Endothelial cell of umbilical vein (primary cell): ENCODE data around the gene CCSER1. TPM values are rescaled to one million over a fixed set of nuclear protein-coding genes. Genes with fewer than 3 reads are reported as not detected.

Experiments used
- BruUV-seq: library from RNA; stranded (reverse); fragments of 400-500 nt; replicated peaks from 2 replicates; lab custom pipeline; 2021; lab: Mats Ljungman, UMichigan
- CTCF ChIA-PET: fragments of 300-600, 350-600 bp; sonication (Branson Sonifier 250); formaldehyde crosslinking; loops from one replicate; lab custom pipeline; 2021; ENCODE audit warnings: antibody characterized with exemption, inconsistent platforms; lab: Charles Lee
- POLR2A ChIA-PET: fragments of 300-600, 350-600 bp; sonication (Branson Sonifier 250); formaldehyde crosslinking; loops from one replicate; lab custom pipeline; 2021; ENCODE audit warnings: antibody characterized with exemption, inconsistent platforms; lab: Charles Lee
- DNase-seq: peaks from one replicate; pipeline ENCODE4 v3.0.0-alpha.2; 2011; ENCODE audit warnings: low read depth, low spot score
- FAIRE-seq: peaks from 2 replicates; lab custom pipeline; 2011; peaks lifted over from hg19 to GRCh38; lab: Jason Lieb, UNC
- H2AFZ ChIP-seq: 2 replicates; pipeline ENCODE4 v1.6.0; 2012; ENCODE audit warnings: low read depth, low read length, control low read depth, inconsistent platforms
- H3K27ac ChIP-seq: 2 replicates; pipeline ENCODE4 v1.5.1; 2011; ENCODE audit warnings: low read depth, mild to moderate bottlenecking, control low read depth, low read length, moderate library complexity; ENCODE audit not compliant: insufficient read depth
- H3K27me3 ChIP-seq, 2 experiments: 2 replicates each; pipeline versions ENCODE4 v1.6.0 to v1.6.1; 2011; ENCODE audit warnings: low read length in 2 of 2, mixed read lengths in 1 of 2; ENCODE audit not compliant: control insufficient read depth in 2 of 2, insufficient read depth in 2 of 2
- H3K36me3 ChIP-seq, 2 experiments: 2 replicates in 1 of 2; 3 replicates in 1 of 2; pipeline ENCODE4 v1.5.1; 2011; ENCODE audit warnings: low read length in 2 of 2, mild to moderate bottlenecking in 1 of 2, moderate library complexity in 1 of 2; ENCODE audit not compliant: control insufficient read depth in 2 of 2, insufficient read depth in 2 of 2; ENCODE audit errors: extremely low read depth in 1 of 2
- H3K4me1 ChIP-seq: 3 replicates; pipeline ENCODE4 v1.5.1; 2011; ENCODE audit warnings: mild to moderate bottlenecking, low read length; ENCODE audit not compliant: control insufficient read depth, insufficient read depth; ENCODE audit errors: extremely low read depth
- H3K4me2 ChIP-seq: 2 replicates; pipeline ENCODE4 v1.6.1; 2011; ENCODE audit warnings: low read length, control low read depth, mixed read lengths; ENCODE audit not compliant: insufficient read depth
- H3K4me3 ChIP-seq, 3 experiments: fragments of 200-600 bp in 1 of 3; sonication (generic), shearing (Covaris generic) in 1 of 3; replicated peaks in 1 of 3; 2 replicates each; pipeline ENCODE4 v1.5.1; 2011 to 2016; ENCODE audit warnings: control low read depth in 3 of 3, low read length in 3 of 3, mild to moderate bottlenecking in 2 of 3, inconsistent platforms in 1 of 3, low read depth in 1 of 3, moderate library complexity in 1 of 3; ENCODE audit not compliant: insufficient read depth in 1 of 3
- H3K79me2 ChIP-seq: 2 replicates; pipeline ENCODE4 v1.6.0; 2012; ENCODE audit warnings: low read length, inconsistent platforms; ENCODE audit not compliant: control insufficient read depth, insufficient read depth
- H3K9ac ChIP-seq: replicated peaks from 2 replicates; pipeline ENCODE3; 2011; ENCODE audit warnings: low read length, control low read depth; ENCODE audit not compliant: insufficient read depth; ENCODE audit errors: extremely low read depth
- H3K9me1 ChIP-seq: replicated peaks from 3 replicates; pipeline ENCODE4 v1.6.0; 2011; ENCODE audit warnings: mild to moderate bottlenecking, low read length; ENCODE audit not compliant: control insufficient read depth, insufficient read depth; ENCODE audit errors: extremely low read depth
- H3K9me3 ChIP-seq: replicated peaks from 2 replicates; pipeline ENCODE4 v1.5.1; 2012; ENCODE audit warnings: low read length, inconsistent platforms; ENCODE audit not compliant: control insufficient read depth, insufficient read depth
- H4K20me1 ChIP-seq: replicated peaks from 2 replicates; pipeline ENCODE3; 2011; ENCODE audit warnings: mild to moderate bottlenecking, low read length; ENCODE audit not compliant: control insufficient read depth, insufficient read depth; ENCODE audit errors: extremely low read depth
- CTCF ChIP-seq, 2 donors: IDR thresholded peaks; 1 replicate in 1 of 2; 2 replicates in 1 of 2; pipeline ENCODE4 v1.5.1; 2011; ENCODE audit warnings: low read length in 2 of 2, mild to moderate bottlenecking in 2 of 2, moderate library complexity in 2 of 2, control low read depth in 1 of 2, inconsistent platforms in 1 of 2, low read depth in 1 of 2; ENCODE audit not compliant: insufficient read depth in 1 of 2; ENCODE audit errors: extremely low read depth in 1 of 2
- EZH2 ChIP-seq: IDR thresholded peaks from 2 replicates; pipeline ENCODE4 v1.6.1; 2012; ENCODE audit warnings: borderline replicate concordance, low read depth, mild to moderate bottlenecking, moderate library complexity, low read length, inconsistent platforms; ENCODE audit not compliant: severe bottlenecking
- FOS ChIP-seq: IDR thresholded peaks from 2 replicates; pipeline ENCODE4 v1.6.1; 2011; ENCODE audit warnings: mild to moderate bottlenecking, low read length, moderate library complexity, borderline replicate concordance; ENCODE audit not compliant: insufficient read depth
- GATA2 ChIP-seq: IDR thresholded peaks from 2 replicates; pipeline ENCODE4 v1.7.0; 2011; ENCODE audit warnings: low read depth, mild to moderate bottlenecking, moderate library complexity, mixed read lengths, low read length; ENCODE audit not compliant: insufficient read length, insufficient read depth
- JUN ChIP-seq: IDR thresholded peaks from 2 replicates; pipeline ENCODE4 v1.6.1; 2011; ENCODE audit warnings: borderline replicate concordance, low read depth; ENCODE audit not compliant: insufficient read length, insufficient read depth
- MYC ChIP-seq: IDR thresholded peaks from one replicate; pipeline ENCODE4 v1.6.1; 2011; ENCODE audit warnings: mild to moderate bottlenecking, low read depth, low read length
- POLR2A ChIP-seq: IDR thresholded peaks from 2 replicates; pipeline ENCODE4 v1.6.1; 2012; ENCODE audit warnings: low read depth, mild to moderate bottlenecking, control low read depth, low read length
- POLR2AphosphoS5 ChIP-seq: IDR thresholded peaks from 2 replicates; pipeline ENCODE4 v1.6.1; 2012; ENCODE audit warnings: low read depth, mild to moderate bottlenecking, control low read depth, low read length, moderate library complexity; ENCODE audit not compliant: insufficient read depth
- dilution Hi-C: fragments of 300-500 bp; cut with MboI; formaldehyde crosslinking; loops from one replicate; pipeline ENCODE4 v1.15.0; 2019; ENCODE audit warnings: low sequenced_read_pairs; ENCODE audit not compliant: extremely low pct_ligation_motif_present
- intact Hi-C: fragments of 100-400 bp; cut with micrococcal nuclease; formaldehyde crosslinking; loops from one replicate; pipeline ENCODE4 v1.10.0; 2022
- polyA plus RNA-seq, 4 experiments: library from polyadenylated mRNA; depleted of rRNA in 3 of 4; stranded (reverse) in 3 of 4; unstranded in 1 of 4; fragments of >200 nt; gene quantifications; 2 replicates each; pipeline versions ENCODE4 v1.2.1 to v1.2.3, GENCODE V29; 2011 to 2012; ENCODE audit warnings: missing spikeins in 1 of 4
- total RNA-seq: library from RNA; stranded (reverse); gene quantifications from 2 replicates; pipeline ENCODE4 v1.2.3, GENCODE V29; 2021
- TF ChIP-seq, protein P1 (sequence below): IDR thresholded peaks from 2 replicates; pipeline ENCODE4 v1.6.1; 2011; ENCODE audit not compliant: insufficient read depth, insufficient read length

Gene CCSER1
- total and polyA plus RNA-seq, 2 donors (not counting 3 experiments of a cell fraction or from before 2014, with no cell fraction given) = 0.11 to 1.8 TPM

- ChIA-PET CTCF (interaction anchor here (1.2 to 1.4 kb wide), 2 partner anchors 16 to 30 kb away, joined by 3 to 6 read pairs; no protein-coding TSS in a partner anchor), POLR2A (no interaction called here)
- Histone ChIP-seq H4K20me1 (no peaks in the 10 kb centered on the region), H3K9me1 (no peaks in the 10 kb centered on the region), H2AFZ (no peak overlapping the region), H3K9me3 (no peaks in the 10 kb centered on the region), H3K27me3 (no peaks in the 10 kb centered on the region), H3K4me2 (peak overlapping the region; percentile 86), H3K4me1 (peaks cover 22% of the 10 kb centered on the region), H3K36me3 (no peaks in the 10 kb centered on the region), H3K79me2 (no peaks in the 10 kb centered on the region), H3K4me3 (peak overlapping the region in 1 of 3 experiments; percentile 21), H3K9ac (peak overlapping the region; percentile 31), H3K27ac (peak overlapping the region; percentile 53)
- FAIRE-seq = peak; percentile 78
- intact Hi-C loops (loop anchor here (1.0 to 2.0 kb wide), 2 partner anchors 79 to 83 kb away; partner anchors contain the start of gene CCSER1), dilution Hi-C loops (no loop called here)
- no TSS peak for BruUV-seq
- TF ChIP-seq JUN (peak; percentile 43), FOS (no peak)
- DNase-seq = peak; percentile 95
Measured at GRCh38 chr4:90209922-90210321, 82.7 kb downstream of the CCSER1 start.

DNA sequence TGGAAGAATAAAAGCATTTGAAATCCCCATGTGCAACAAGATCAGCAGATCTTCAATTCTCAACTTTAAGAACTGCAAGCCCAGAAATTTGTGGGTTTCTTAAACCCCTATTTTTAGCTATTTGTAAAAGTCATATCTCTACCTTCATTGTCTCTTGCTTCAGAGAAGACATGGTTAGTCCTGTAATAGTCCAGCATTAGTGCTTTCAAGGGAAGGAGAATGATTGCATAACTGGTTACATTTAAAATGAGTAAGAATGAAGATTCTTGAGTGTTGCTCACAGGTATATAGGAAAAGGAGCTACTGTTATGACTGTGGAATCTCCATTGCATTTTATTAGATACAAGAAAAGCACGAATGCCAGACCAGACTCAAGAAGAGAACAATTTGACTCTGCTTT, 84.0 kb downstream of the CCSER1 start:
- no peak for FAIRE-seq
- ChIA-PET POLR2A (no interaction called here), CTCF (interaction anchor here (1.2 kb wide), 1 partner anchor 28 kb away, joined by 3 read pairs; no protein-coding TSS in a partner anchor)
- no peaks in the 10 kb centered on the region for H4K20me1 ChIP-seq
- peak; percentile 17 for DNase-seq
- peaks cover 22% of the 10 kb centered on the region for H3K4me1 ChIP-seq
- no peak overlapping the region for H3K4me3 ChIP-seq
- no peaks in the 10 kb centered on the region for H3K79me2 ChIP-seq
- TF ChIP-seq FOS = no peak
- no peak for TF ChIP-seq POLR2AphosphoS5
- no peak for TF ChIP-seq MYC
- TF ChIP-seq, protein P1, sequence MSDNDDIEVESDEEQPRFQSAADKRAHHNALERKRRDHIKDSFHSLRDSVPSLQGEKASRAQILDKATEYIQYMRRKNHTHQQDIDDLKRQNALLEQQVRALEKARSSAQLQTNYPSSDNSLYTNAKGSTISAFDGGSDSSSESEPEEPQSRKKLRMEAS = no peak
- TF ChIP-seq JUN = no peak
- no peak for TF ChIP-seq POLR2A
- no peak for TF ChIP-seq CTCF (IDR thresholded peaks at IDR 0.05; ENCODE audit: extremely low read depth in 1 of 2, insufficient read depth in 1 of 2, low read depth in 1 of 2, low read length in 2 of 2)
- TF ChIP-seq GATA2 = no peak
- TF ChIP-seq EZH2 = no peak
- no peaks in the 10 kb centered on the region for H3K9me3 ChIP-seq
- no peaks in the 10 kb centered on the region for H3K36me3 ChIP-seq
- H3K4me2 ChIP-seq = no peak overlapping the region
- H3K27ac ChIP-seq = no peak overlapping the region
- dilution Hi-C loops (no loop called here), intact Hi-C loops (loop anchor here (2.0 kb wide), 1 partner anchor 78 kb away; no protein-coding TSS in a partner anchor)
- no TSS peak for BruUV-seq
- no peaks in the 10 kb centered on the region for H3K9me1 ChIP-seq
- no peak overlapping the region for H3K9ac ChIP-seq
- H2AFZ ChIP-seq = no peak overlapping the region
- no peaks in the 10 kb centered on the region for H3K27me3 ChIP-seq
